Endothelial cell of hepatic sinusoid (primary cell): ENCODE measurements around the gene HIVEP3.

Experiments used
- in situ Hi-C: cut with HindIII; loops from 2 replicates; pipeline ENCODE4 v1.10.0; 2017; ENCODE audit warnings: low sequenced_read_pairs

Gene HIVEP3

GRCh38 chr1:41875487-41875886, 43.2 kb downstream of the HIVEP3 start:
- in situ Hi-C loops = no loop called here

DNA sequence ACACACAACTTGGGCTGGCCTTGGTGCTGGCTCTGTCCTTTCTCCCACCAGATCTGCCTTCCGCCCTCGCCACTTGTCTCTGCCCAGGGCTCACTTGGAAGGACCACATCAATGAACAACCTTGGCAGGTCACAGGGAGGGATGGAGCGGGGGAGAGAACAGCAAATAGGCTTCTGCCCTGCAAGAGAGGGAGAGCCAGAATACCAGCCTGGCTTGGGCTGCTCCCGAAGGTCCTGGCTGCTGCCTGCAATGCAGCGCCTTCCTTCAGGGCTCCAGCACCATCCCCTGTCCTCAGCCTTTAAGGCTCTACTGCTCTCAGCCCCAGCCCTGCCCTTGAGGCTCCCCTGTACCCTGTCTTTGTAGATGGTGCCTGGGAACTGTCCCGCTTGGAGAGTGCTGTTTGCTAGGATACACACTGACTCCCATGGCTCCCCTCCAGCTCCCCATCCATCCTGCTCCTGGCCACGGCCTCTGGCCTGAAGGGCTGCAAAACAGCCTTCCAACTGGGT, 43.8 kb downstream of the HIVEP3 start:
- in situ Hi-C loops = no loop called here

DNA sequence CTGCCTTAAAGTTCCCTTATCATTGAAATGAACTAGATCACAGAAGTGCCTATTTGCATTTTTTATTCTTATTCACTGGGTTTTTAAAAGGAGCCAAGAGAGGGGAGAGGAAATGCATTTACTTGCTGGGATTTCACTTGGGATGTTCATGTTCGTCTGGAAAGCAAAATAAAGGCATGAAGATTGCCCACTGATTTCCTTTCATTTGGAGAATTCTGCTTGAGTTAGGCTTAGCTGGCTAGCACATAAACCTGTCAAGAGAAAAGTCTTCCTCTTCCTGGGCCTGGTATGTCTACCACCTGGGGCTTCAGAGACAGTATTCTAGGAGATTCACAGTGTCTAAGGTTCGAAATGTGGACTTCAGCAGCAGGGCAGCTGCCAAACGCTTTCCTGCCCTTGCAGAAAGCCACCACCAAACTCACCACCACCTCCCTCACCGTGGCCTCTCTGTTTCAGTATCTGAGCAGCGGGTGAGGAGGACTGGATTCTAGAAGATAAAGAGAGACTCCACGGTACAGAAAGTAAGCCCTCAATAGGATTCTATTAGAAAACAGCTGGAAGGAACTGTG, 44.5 kb downstream of the HIVEP3 start:
- in situ Hi-C loops = no loop called here

DNA sequence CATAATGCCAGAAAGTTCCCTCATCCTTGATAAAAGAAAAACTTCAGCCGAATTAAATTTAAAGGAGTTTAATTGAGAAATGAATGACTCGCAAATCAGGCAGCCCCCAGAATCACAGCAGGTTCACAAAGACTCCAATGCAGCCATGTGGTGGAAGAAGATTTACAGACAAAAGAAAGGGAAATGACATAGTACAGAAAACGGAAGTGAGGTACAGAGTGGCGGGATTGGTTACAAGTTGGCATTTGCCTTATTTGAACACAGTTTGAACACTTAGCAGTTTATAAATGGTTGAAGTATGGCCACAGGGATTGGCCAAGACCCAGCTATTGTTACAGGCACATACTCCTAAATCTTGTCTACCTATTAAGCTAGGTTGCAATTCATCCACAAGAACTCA, 46.6 kb downstream of the HIVEP3 start:
- in situ Hi-C loops = no loop called here

GRCh38 chr1:41870076-41870562, 48.6 kb downstream of the HIVEP3 start:
- in situ Hi-C loops = no loop called here

DNA sequence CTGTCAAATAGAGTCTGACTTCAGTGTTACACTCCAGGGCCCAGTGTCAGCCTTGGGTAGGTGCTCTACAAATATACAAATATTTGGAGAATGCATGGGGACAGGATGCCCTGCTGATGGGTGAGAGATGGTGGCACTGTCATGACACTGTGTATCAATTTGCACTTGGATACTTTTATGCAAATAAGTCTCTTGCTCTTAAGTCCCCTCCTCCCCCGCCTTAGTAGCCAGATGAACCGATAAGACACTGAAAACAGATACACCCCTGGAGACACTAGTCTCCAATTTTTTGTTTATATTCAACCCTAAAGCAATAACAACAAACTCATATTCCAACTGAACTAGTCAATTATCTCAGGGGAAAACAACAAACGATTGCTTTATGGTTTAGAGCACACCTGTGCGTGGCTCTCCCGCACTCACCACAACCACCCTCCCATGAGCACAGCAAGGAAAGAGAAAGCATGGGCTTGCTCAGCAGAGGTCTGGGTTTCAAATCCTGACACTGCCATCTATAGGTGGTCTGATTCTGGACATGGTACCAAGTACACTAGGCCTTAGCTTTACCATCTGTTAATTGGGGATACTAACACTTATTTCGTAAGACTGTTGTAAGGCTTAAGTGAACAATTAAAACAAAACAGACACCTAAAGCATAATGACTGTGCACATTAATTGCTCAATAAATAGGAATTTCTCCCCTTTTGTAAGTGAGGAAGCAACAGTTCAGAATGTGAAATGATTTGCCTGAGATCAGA, 50.3 kb downstream of the HIVEP3 start:
- in situ Hi-C loops = no loop called here

- in situ Hi-C loops = no loop called here
These were observed 52.4 kb downstream of the HIVEP3 start for GRCh38 chr1:41866285-41866684.

DNA sequence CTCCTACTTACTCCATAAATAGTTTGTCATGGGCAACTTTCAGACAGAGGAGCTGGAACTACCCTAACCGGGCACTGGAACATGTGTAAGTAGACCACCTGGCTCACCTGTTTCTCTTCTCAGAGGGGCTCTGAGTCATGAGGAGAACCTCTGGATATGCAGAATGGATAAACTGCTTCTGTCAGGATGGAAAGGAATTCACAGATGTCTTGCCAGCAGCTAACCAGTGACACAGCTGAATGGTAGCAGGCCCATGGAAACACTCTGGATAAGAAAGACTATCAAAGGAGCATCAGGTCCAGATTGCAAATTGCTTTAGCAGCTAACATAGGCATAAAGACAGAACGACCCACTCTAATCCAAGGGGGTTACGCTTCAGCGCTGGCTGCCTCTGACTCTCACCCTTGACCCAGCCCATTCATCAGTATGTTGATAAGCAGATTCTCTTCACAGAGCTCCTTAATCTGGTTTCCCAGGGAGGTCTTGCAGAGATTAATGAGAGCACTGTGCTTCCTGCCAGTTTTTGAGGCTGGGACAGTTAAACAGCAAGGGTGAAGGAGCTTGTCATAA, 54.2 kb downstream of the HIVEP3 start:
- in situ Hi-C loops = no loop called here

- in situ Hi-C loops = no loop called here
These were observed 55.0 kb downstream of the HIVEP3 start for GRCh38 chr1:41863718-41864117.

GRCh38 chr1:41862384-41863221, 56.1 kb downstream of the HIVEP3 start:
- in situ Hi-C loops = no loop called here

- in situ Hi-C loops = no loop called here
These were observed 57.0 kb downstream of the HIVEP3 start for GRCh38 chr1:41861535-41862383.

GRCh38 chr1:41860771-41861170, 58.0 kb downstream of the HIVEP3 start:
- in situ Hi-C loops = no loop called here

DNA sequence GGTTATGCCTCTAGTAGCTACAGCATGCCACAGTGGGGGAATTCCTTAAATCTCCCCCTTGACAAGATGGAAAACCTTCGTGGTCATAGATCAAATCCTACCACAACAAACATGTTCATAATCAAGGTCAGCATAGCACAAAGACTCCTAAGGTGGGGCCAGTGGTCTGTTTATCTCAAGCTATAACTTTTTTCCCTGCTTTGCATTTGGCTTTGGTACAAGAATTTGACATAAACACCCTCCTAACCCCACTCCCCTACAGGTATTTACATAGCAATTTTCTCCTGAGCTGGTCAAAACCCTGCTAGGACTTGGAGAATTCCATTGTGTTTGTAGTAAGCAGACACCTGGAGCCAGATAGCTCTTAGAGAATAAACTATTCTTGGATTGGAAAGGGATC, 58.5 kb downstream of the HIVEP3 start:
- in situ Hi-C loops = no loop called here

DNA sequence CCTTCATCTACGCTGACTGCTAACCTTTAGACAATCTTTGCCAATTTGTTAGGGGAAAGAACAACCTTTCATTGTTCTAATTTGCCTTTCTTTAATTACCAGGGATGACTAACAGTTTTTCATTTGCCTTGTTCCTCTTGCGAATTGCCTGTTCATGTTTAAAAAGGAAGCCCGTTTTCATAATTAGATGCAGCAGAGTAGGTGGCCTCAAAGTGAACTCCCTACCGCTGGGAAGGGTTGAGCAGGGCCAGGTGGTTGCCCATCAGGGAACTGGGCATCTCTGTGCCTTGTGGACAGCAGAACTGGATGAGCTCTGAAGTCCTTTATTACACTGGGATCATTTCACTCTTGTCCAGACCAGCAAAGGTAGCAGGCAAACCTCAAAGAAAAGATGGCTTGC, 59.0 kb downstream of the HIVEP3 start:
- in situ Hi-C loops = no loop called here

DNA sequence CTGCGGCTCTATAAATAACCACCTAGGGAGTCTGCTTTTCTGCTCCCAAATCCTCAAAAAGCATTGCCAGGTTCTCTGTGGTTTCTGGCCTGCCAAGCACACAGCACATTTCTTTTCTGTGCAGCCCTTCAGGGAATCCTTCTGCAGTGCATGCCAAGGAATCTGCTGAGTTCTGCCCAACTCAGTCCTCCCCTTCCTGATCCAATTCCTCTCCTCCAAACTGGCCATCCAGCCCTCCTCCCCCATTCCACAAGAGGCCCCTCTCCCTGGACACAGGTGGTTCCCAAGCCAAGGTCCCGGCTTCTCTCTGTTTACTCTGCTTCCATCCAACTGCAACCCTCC, 61.8 kb downstream of the HIVEP3 start:
- in situ Hi-C loops = no loop called here

GRCh38 chr1:41856151-41856943, 62.4 kb downstream of the HIVEP3 start:
- in situ Hi-C loops = no loop called here

DNA sequence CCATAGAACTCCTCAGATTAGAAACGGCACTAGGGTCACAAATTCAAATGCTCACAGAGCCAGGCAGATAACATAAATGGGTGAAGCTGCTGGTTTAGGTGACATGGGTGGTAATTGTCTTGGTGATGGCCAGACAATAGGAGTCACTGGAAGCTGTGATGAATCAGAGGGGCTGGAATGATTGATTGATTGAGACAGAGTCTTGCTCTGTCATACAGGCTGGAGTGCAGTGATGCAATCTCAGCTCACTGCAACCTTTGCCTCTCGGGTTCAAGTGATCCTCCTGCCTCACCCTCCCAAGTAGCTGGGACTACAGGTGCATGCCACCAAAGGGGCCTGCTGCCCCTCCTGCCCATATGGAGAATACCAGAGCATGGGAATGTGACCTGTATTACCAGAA, 63.0 kb downstream of the HIVEP3 start:
- in situ Hi-C loops = no loop called here

DNA sequence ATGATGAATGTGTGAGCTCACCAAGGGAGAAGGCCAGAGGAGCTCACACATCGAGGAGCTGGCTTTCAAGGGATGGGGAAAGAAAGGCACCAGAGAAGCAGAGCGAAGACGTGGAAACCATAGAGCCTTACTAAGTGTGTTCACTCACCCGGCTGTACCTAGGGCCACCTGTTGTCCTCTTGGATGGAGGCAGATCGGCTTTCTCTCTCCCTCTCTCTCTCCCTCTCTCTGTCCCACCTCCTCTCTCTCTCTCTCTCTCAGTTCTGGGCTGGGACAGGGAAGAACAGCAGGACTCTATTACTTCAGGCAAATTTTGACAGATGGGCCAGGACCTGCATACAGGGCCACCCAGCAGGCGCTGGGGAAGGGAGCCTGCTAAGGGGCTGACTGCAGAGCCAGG, 64.8 kb downstream of the HIVEP3 start:
- in situ Hi-C loops = no loop called here

- in situ Hi-C loops = no loop called here
These were observed 66.6 kb downstream of the HIVEP3 start for GRCh38 chr1:41852091-41852490.

GRCh38 chr1:41851589-41851988, 67.1 kb downstream of the HIVEP3 start:
- in situ Hi-C loops = no loop called here
